HG03064 (cell line): ENCODE data around the gene FABP2.
"Not testable (repeated sequence)": the region's sequence is repeated elsewhere in the genome, so short reads cannot be mapped to it uniquely, and the experiment has no call there.

Experiments
- ATAC-seq: cut with Tn5 transposase; IDR thresholded peaks from one replicate; pipeline ENCODE4 v1.9.1; 2021; ENCODE audit warnings: low read depth; ENCODE audit not compliant: unreplicated experiment

The FABP2 gene

DNA sequence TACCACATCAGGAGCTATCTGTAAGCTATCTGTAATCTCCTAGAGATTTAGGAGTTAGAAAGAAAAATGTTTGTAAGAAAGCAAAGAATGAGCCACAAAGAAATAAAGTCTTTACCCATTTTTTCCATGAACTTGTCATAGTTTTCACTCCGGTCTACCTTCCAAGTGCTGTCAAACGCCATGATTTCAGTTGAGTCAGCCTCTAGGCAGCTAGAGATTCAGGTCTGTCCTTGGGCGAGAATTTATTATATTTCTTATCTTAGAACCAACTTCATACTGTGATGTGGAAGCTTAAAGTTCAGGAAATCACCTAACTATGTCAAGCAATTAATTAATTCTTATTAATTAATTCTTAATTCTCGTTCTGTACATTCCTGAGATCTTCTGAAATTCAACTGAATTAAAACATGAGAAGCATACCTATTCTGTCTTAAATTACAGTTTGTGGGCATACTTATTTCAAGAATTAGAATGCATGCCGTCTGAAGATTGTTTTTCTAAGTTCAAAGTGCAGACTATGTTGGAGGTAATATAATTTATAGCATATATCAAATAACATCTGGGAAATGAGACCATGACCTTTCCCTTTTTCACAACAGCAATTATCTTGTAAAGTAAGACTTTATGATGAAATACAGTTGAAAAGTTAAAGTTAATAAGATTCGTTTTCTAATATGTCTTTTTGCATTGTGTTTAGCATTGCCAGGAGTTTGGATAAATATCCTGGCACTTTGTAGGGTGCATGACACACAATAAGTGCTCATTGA is at the start of gene FABP2:
FABP2 (minus strand) TSS at position 218 of the 767 bp plus-strand sequence; CDS start at position 182, 36 bp downstream.
- no peak for ATAC-seq

DNA sequence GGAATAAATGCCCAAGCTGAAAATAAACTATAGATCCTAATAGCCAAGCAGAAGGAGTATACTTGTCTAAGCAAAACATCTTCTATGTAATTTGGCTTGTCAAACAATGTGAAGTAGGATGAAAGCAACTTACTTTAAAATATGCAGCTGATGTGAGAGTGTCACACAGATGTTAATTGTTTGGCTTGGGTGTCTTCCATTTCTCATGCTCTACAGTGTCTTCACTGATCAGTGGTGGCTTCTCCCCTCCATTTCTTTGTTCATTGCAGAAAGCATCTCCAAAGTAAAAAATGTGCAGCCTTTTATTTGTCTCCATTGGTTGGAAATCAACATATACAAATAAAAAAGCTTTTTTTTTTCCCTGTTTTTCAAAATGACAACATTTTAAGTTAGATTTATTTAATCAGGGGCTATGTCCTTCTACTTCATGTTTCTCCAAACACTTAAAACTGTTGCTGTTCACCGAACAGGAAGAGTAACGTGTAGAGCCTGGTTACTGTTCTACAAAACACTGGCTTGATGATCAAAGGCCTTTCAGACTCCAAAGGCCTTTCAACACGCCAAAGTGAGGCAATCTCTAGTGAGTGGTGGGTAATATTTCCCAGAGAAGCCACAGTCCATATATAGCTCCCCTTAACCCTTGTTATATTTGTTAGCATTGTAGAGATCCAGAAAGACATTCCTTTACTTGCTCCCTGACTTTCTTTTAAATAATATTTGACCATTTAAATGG is 49.2 kb upstream of the FABP2 start:
- peak; percentile 26 for ATAC-seq

DNA sequence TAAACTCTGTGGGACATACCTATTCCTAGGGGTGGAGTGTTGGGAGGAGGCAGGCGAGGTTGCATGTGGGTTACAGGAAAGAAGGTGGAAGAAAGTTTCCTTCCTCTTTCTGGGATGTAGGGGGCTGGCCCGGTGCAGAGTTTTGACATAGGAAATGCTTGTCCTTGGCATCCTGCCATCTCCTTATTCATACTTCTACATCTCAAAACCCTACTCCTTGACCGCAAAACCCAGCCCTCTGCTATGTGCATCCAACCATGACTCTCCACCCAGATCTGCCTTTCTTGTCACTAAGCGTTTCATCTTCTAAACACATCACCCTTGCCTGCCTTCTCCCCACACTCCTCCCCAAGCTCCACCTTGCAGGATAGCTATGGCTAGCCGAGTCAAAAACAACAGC is 48.5 kb upstream of the FABP2 start:
- ATAC-seq: peak; percentile 95

DNA sequence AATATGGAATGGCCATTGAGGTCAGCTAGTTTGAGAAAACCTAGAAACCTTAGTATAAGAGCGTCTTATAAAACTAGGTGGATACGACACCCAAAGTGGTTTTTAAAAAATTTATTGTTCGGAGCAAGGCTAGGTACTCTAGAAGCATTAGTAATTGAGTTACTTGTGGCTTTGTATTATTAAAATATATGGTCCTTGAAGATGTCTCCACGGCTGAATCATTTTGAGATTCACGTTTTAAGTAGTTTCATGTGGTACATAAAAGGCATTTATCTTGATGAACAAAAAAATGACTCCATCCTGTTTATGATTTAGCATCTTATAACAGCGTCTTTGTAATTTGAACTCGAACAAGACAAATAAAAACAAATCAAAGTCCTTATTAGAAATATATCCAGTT is 44.9 kb upstream of the FABP2 start:
- not testable (repeated sequence) for ATAC-seq

DNA sequence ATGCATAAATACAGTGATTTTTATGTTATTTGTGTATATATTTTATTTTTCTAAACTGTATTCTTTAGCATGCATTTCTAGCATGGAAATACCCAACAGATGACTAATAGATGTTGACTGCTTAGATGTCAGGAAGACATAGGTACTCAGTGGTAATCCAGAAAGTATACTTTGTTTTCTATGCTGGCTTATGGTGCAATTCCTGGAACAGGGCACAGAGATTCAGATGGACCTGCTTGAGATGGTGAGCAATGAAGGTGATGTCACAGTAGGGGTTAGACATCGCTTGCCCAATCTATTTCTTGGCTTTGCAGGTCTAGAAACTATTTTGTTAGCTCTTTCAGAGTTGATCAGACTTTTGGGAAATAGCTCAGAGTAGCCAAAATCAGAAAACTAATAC is 42.3 kb upstream of the FABP2 start:
- ATAC-seq: not testable (repeated sequence)

DNA sequence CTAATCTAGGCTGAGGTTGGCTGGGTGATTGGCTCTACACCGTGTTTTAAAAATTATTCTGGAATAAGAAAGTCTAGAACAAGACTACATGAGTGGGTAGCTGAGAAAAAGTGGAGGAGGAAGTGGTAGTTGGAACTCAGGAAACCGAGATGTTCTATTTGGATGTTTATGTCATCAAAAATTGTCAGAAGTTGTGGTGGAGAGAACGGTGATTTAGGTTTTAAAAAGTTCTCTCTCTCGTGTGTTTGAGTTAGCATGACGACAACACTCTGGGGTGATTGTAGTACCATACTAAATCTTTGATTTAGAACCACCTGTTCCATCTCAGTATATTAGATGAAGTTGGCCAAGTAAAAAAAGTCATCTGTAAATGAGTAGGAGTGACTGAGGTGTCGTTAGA is 41.4 kb upstream of the FABP2 start:
- not testable (repeated sequence) for ATAC-seq

DNA sequence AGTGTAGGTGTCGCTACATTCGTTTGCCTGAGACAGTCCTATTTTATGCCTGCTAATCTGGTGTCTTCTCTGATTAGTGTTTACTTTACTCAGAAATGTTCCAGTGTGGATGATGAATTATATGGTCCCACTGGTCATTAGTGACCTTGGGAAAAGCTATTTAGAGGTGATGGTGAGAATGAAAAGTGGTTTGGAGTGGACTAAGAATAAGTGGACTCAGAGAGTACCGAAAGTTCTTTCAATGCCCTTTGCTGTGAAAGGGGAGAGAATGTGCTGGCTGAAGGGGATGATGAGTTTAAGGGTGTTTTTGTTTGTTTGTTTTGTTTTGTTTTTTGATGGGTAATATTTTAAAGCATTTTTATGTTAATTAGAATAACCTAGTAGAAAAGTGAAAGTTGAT is 40.5 kb upstream of the FABP2 start:
- not testable (repeated sequence) for ATAC-seq

DNA sequence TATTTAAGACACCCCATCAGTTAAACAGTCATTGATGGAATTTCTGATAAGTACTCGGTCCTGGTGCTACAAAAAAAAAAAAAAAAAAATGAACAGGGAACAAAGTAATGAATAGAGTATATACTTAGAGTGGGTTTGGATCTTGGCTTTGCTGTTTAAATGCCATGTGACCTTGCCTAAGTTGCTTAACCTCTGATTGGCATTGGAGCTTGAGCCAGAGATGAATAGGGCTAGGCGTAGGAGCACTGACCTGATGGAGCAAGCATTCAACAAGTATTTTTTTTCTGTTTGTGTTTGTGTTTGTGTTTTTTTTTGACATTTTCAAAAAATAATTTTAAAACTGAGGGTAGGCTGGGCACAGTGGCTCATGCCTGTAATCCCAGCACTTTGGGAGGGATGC is 37.9 kb upstream of the FABP2 start:
- not testable (repeated sequence) for ATAC-seq

DNA sequence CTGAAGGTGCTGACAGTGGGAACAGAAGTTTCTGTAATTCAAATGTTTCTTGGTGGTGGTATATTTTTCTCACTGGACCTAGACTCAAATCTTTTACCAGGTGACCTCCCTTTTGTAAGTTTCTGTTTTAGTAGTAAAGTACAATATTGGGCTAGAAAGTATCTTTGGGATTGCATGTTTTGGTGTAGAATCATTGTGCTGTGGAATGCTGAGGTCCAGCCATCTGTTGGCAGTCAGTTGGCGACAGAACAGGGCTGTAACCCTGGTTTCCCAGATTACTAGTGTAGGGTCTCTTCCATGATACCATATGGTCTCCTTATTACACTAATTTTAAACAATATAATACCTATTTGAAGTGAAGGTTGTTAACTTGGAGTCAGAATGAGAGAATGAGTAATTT is 34.9 kb upstream of the FABP2 start:
- ATAC-seq: not testable (repeated sequence)

DNA sequence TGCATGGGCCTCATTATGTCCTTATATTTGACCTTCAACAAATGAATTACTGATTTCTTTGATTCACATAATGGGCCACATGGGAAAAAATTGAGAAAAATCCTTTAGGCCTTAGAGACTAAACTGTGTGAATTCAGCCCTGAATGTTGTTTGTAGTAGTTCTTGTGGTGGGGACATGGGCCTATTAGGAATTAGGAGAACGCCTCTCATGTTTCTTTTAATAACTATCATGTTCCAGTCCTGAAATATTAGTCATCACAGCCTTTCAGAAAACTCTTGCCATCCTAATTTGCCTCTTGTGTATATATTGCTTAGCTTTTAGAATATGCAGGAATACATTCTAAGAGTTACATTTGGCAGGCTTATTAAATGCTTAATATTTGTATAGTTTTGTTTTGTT is 34.1 kb upstream of the FABP2 start:
- not testable (repeated sequence) for ATAC-seq

DNA sequence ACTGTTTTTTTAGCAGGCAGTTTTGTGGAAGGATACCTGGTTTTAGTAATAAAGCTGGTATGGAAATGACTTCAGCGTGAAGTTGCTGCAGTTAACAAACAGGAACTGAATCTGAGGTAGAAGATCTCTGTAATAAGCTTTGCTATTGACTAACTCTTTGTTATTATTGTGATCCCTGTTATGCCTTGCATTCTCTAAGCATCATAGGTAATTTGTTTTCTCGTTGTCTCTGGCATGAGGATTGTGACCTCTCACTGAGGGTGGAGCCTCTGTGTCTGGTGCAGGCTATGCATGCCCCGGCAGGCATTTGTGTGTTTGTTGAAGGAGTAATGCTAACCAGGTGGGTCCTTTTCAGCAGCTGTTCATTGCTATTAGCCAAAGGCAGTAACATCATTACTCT is 31.4 kb upstream of the FABP2 start:
- not testable (repeated sequence) for ATAC-seq

DNA sequence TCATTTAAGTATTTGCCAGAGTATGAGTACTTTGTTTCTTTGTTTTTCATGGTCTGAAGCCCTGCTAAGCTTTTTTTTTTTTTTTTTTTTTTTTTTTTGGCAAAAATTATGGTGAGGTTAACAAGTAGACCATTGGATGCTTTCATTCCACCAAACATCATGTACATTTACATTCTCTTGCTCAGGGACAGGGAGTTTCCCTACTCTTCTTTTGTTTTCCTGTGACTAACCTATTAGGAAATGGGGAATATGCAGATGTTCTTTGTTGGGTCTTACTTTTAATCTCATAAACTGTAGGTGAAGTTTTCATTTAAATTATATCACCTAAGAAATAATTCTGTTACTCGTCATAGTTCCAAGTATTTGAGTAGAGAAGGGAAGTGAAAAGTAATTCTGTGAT is 26.2 kb upstream of the FABP2 start:
- not testable (repeated sequence) for ATAC-seq

DNA sequence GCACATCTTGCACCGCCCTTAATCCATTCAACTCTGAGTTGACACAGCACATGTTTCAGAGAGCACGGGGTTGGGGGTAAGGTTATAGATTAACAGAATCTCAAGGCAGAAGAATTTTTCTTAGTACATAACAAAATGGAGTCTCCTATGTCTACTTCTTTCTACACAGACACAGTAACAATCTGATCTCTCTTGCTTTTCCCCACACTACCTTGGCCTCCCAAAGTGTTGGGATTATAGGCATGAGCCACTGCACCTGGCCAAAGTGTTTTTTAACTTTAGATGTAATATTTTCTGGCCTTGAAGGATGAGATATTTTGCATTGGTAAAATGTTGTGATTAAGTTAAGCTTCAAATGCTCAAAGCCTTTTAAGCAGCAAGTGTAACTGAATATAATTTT is 21.4 kb upstream of the FABP2 start:
- ATAC-seq: not testable (repeated sequence)

DNA sequence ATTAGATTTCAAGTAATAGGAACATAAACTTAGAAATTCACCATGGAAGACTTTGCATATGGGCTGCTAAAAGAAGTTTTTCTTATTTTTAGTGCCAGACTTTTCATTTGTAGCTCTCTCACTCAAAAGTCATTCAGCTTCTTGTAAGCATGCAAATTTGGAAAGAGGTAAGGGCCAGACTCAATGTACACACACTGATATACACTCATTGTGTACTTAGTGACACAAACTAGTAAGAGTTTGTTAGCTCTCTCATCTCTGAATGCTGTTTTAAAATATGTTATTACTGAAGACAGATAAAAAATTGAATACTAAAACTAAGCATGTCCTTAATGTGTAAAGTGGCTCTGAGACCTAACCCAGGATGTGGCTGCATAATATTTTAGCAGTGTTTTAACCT is 18.0 kb upstream of the FABP2 start:
- not testable (repeated sequence) for ATAC-seq

DNA sequence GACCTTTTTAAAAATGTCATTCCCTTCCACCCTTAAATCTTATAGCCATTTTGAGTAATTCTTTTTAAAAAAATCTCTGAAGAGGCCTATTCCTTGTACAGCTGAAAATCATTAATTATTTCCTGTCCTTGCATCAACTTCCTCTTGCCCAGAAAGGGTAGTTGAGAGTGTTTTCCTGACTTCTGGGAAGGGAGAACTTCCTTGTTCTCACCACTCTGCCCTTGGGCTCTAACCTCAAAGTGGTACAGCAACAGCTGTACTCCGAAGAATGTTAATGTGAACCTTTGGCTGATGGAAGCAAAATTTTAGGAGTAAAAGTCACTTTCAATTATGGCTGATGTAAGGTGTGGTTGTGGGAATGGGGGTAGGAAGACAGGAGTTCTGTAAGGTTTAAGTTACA is 15.1 kb upstream of the FABP2 start:
- ATAC-seq: no peak

DNA sequence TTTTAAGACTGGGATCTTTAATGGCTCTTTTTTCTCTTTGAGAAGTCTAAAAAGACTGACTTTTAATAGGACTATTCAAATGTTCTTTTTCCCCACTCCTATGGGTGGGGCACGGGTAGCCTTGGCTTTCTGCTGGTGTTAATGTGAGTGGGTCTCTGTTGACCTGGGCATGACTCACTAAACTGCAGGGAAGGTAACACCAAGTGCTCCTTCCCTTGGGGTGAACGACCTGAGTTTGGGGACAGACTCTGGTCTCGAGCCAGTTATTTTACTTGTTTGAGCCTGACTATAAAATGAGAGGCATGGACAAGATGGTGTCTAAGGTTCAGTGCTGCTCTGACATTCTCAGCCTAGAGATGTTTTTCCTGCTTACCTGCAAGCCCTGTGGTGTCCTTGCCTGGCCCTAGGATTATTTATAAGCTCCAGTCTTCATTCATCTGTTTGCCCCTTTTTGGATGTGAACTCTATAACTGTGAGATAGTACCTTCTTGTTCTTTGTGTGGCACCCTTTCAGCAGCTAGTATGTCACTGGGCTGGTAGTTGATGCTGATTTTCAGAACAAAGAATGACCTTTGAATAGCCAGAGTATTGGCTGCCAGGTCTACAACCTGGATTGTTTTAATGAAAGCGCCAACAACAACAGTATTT is 14.5 kb upstream of the FABP2 start:
- not testable (repeated sequence) for ATAC-seq

DNA sequence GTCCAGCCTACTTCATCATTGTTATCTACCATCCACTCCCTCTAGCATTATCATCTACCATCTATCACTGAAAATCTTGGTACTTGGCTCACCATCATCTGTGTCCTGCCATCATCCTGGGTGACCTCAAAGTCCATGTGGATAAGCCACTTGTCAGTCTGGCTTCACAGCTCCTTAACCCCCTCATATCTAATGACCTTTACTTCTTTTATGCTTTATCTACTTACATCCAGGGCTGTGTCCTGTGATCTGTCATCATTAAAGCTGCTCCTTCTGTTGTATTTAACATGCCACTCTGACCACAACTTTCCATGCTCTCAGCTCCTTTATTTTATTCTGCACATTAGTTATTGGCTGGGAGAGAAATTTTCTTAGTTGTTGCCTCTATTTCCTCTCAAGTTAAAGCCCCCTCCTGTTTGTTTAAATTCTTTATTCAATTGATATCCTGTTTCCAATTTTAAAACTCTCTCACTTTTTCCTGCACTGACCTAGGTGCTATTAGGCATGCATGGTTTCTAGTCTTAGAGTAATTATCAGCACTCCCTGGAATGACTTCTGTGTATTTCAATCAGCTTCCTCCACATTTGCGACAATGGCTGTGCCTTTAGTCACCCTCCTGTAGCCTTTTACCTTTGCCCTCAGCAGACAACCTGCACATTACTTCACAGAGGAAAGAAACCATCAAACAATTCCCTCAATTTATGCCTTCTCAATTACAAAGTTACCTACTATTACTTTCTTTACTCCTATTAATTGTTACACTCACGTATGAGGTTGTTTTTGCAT is 8.1 kb upstream of the FABP2 start:
- no peak for ATAC-seq

DNA sequence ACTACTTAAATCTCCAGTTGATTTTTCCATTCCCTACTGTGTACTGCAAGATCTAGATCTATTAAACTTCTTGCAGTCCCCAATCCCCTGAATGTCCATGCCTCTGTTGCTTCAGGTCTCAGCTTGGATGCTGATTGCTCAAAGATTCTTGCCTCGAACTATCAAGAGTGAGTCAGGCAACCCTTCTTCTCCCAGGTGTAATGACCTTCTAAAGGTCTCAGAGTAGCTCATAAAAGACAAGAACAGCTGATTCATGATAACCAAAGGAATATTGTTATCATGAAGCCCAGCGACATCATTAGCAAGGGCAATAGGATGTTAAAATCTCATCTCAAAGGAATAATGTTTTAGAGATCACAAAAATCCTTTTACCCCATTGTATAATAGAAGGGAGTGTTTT is 6.8 kb upstream of the FABP2 start:
- no peak for ATAC-seq

DNA sequence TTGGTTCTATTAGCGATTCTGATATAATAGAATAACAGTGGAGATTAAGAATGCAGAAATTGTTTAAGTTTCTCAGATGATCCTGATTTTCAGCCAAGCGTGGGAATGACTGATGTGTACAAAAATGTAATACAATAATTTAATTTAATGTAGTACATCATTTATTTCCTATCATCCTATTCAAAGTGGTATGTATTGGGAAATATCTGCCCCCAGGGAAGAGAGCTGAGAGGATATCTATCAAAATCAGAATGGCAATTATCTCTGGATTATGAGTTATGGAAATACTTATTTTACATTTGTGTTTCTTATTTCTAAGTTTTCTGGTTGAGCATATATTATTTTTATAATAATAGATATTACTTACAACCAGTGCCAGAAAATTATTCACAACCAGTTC is 3.9 kb downstream of the FABP2 start:
- no peak for ATAC-seq

DNA sequence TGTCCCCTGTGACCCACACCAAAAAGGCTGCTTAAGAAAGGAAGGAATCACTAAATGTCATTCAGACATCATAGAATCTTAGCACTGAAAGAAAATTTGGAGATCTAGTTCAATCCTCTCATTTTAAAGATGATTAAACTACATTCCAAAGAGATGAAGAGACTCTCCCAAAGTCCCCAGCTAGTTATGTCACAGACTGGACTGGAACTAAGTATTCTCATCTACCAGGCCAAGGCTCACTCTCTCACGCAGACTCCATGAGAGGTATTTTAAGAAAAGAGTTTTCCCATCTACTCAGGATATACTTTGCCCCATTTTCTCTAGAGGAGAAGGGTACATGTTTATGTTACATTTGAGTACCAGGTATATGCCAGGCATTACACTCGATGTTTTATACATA is 6.9 kb downstream of the FABP2 start:
- ATAC-seq: no peak

DNA sequence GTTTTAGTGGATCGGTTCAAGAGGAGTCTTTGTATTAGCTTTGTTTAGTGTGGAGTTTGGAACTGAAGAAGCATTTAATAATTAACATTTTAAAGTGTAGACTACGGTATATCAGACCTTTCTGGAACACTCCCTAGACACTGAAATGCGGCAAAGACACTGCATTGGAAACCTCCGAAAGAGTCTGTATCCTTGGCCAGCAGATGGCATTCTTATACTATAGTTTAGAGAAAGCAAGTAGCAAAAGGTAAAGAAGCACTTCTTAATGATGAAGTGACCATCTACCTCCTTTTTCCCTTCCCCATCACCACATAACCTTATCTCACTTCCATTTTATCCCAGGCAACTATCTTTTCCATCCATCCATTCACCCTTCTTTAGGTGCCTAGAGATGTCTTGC is 7.6 kb downstream of the FABP2 start:
- no peak for ATAC-seq
